OCI-LY7 (cell line): ENCODE measurements around the gene GLRX5. TPM values are rescaled to one million over a fixed set of nuclear protein-coding genes. Genes with fewer than 3 reads are reported as not detected.

ENCODE experiments used
- BruUV-seq: library from RNA; stranded (reverse); fragments of 400-500 nt; replicated peaks from 2 replicates; lab custom pipeline; 2021; lab: Mats Ljungman, UMichigan
- CTCF ChIA-PET: fragments of 300-600 bp; sonication (Branson Sonifier 250); formaldehyde crosslinking; loops from one replicate; lab custom pipeline; 2022; ENCODE audit warnings: antibody characterized with exemption; ENCODE audit not compliant: unreplicated experiment; lab: Charles Lee
- POLR2A ChIA-PET: fragments of 300-600 bp; sonication (Branson Sonifier 250); formaldehyde crosslinking; loops from one replicate; lab custom pipeline; 2022; ENCODE audit warnings: antibody characterized with exemption; lab: Charles Lee
- DNase-seq: peaks from one replicate; pipeline ENCODE4 v3.0.0-alpha.2; 2015; ENCODE audit warnings: low spot score
- H2AFZ ChIP-seq: fragments of 200-600 bp; sonication (generic), shearing (Covaris generic); 2 replicates; pipeline ENCODE4 v1.6.1; 2014; ENCODE audit warnings: mild to moderate bottlenecking, antibody characterized with exemption, low read length, moderate library complexity
- H3K27ac ChIP-seq: fragments of 200-600 bp; sonication (generic); 2 replicates; pipeline ENCODE4 v1.5.1; 2014; ENCODE audit warnings: mixed run types, low read depth, mild to moderate bottlenecking, moderate library complexity, low read length, inconsistent platforms; ENCODE audit not compliant: poor library complexity, severe bottlenecking
- H3K36me3 ChIP-seq: fragments of 200-600 bp; sonication (generic); 2 replicates; pipeline ENCODE4 v1.6.1; 2014; ENCODE audit warnings: mild to moderate bottlenecking, antibody characterized with exemption, low read length, moderate library complexity, mixed read lengths; ENCODE audit not compliant: insufficient read depth
- H3K4me1 ChIP-seq: fragments of 200-600 bp; sonication (generic); 2 replicates; pipeline ENCODE4 v1.5.1; 2014; ENCODE audit warnings: mild to moderate bottlenecking, low read length; ENCODE audit not compliant: insufficient read depth, poor library complexity, severe bottlenecking
- H3K4me2 ChIP-seq: fragments of 200-600 bp; sonication (generic); 2 replicates; pipeline ENCODE4 v1.6.1; 2014; ENCODE audit warnings: mild to moderate bottlenecking, low read length
- H3K4me3 ChIP-seq: fragments of 200-600 bp; sonication (generic); 2 replicates; pipeline ENCODE4 v1.5.1; 2014; ENCODE audit warnings: mild to moderate bottlenecking, low read depth, low read length; ENCODE audit not compliant: poor library complexity, severe bottlenecking
- H3K79me2 ChIP-seq: fragments of 200-600 bp; sonication (generic); 2 replicates; pipeline ENCODE4 v1.6.1; 2016; ENCODE audit warnings: low read depth, mild to moderate bottlenecking, low read length, moderate library complexity, mixed read lengths; ENCODE audit not compliant: insufficient read depth
- H3K9me2 ChIP-seq: fragments of 200-600 bp; sonication (generic); 2 replicates; pipeline ENCODE4 v1.6.1; 2016; ENCODE audit warnings: mild to moderate bottlenecking, low read length, mixed read lengths; ENCODE audit not compliant: insufficient read depth
- H3K9me3 ChIP-seq: fragments of 200-600 bp; sonication (generic); 2 replicates; pipeline ENCODE4 v1.6.1; 2014; ENCODE audit warnings: mild to moderate bottlenecking, mixed run types, low read length, mixed read lengths
- H4K20me1 ChIP-seq: fragments of 200-600 bp; sonication (generic); 2 replicates; pipeline ENCODE4 v1.6.1; 2014; ENCODE audit warnings: mild to moderate bottlenecking, antibody characterized with exemption, low read length, moderate library complexity, mixed read lengths; ENCODE audit not compliant: insufficient read depth
- EZH2phosphoT487 ChIP-seq: fragments of 200-600 bp; sonication (generic); IDR thresholded peaks from 2 replicates; pipeline ENCODE4 v1.6.1; 2018; ENCODE audit warnings: low read depth, borderline replicate concordance, mild to moderate bottlenecking, mixed run types, antibody characterized with exemption, low read length, moderate library complexity, mixed read lengths
- intact Hi-C: fragments of 100-400 bp; cut with micrococcal nuclease; formaldehyde crosslinking; loops from one replicate; pipeline ENCODE4 v1.10.0; 2022; ENCODE audit not compliant: unreplicated experiment
- total RNA-seq, 2 experiments: library from RNA; depleted of rRNA in 1 of 2; stranded (reverse); fragments of >200 nt in 1 of 2; shearing (Covaris generic) in 1 of 2; gene quantifications; 2 replicates each; pipeline ENCODE4 v1.2.3, GENCODE V29; 2014 to 2022
- TF ChIP-seq, protein P1 (sequence below): fragments of 200-600 bp; sonication (generic); conservative IDR thresholded peaks from 2 replicates; pipeline ENCODE4 v1.5.1; 2014; ENCODE audit warnings: mild to moderate bottlenecking, antibody characterized with exemption, low read length, moderate library complexity, mixed read lengths

GLRX5 gene
- total RNA-seq, 2 experiments from 2014 or later = 68.2 to 78.4 TPM

DNA sequence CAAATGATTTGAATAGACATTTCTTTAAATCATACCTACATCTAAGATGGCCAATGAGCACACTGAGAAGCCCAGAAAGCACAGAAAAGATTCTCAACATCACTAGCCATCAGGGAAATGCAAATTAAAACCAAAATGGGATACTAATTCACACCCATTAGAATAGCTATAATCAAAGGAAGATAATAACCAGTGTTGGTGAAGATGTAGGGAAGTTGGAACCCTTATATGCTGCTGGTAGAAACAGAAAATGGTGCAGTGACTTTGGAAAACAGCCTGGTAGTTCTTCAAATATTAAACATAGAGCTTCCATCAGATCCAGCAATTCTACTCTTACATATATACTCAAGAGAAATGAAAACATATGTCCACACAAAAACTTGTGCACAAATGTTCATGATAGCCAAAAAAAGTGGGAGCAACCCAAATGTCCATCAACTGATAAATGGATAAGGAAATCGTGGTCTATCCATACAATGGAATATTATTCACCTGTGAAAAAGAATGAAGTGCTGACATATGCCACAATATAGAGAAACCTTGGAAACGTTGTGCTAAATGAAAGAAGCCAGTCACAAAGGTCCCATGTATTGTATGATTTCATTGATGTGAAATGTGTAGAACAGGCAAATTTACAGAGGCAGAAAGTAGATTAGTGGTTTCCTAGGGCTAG lies 42.8 kb upstream of the GLRX5 start:
- Histone ChIP-seq H3K4me1 (peaks cover 68% of the 10 kb centered on the region), H3K79me2 (peaks cover 15% of the 10 kb centered on the region; the same call in 1 of the 2 replicates), H4K20me1 (no peaks in the 10 kb centered on the region), H3K27ac (no peak overlapping the region), H3K4me2 (no peak overlapping the region), H3K36me3 (peaks cover 16% of the 10 kb centered on the region; the same call in 1 of the 2 replicates), H3K9me2 (no peaks in the 10 kb centered on the region), H3K9me3 (peaks cover 10% of the 10 kb centered on the region; the same call in 1 of the 2 replicates), H2AFZ (no peak overlapping the region), H3K4me3 (no peak overlapping the region)
- DNase-seq = no peak
- POLR2A ChIA-PET = interaction anchor here (1.1 to 1.4 kb wide), 2 partner anchors 9 to 47 kb away, joined by 3 to 4 read pairs; no protein-coding TSS in a partner anchor
- BruUV-seq = no TSS peak
- CTCF ChIA-PET = no interaction called here
- no peak for TF ChIP-seq EZH2phosphoT487
- TF ChIP-seq, protein P1, sequence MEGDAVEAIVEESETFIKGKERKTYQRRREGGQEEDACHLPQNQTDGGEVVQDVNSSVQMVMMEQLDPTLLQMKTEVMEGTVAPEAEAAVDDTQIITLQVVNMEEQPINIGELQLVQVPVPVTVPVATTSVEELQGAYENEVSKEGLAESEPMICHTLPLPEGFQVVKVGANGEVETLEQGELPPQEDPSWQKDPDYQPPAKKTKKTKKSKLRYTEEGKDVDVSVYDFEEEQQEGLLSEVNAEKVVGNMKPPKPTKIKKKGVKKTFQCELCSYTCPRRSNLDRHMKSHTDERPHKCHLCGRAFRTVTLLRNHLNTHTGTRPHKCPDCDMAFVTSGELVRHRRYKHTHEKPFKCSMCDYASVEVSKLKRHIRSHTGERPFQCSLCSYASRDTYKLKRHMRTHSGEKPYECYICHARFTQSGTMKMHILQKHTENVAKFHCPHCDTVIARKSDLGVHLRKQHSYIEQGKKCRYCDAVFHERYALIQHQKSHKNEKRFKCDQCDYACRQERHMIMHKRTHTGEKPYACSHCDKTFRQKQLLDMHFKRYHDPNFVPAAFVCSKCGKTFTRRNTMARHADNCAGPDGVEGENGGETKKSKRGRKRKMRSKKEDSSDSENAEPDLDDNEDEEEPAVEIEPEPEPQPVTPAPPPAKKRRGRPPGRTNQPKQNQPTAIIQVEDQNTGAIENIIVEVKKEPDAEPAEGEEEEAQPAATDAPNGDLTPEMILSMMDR = no peak
- intact Hi-C loops = no loop called here

- Histone ChIP-seq H4K20me1 (no peaks in the 10 kb centered on the region), H3K4me3 (no peak overlapping the region), H2AFZ (no peak overlapping the region), H3K4me2 (no peak overlapping the region), H3K79me2 (peaks cover 10% of the 10 kb centered on the region; the same call in 1 of the 2 replicates), H3K27ac (no peak overlapping the region), H3K4me1 (peaks cover 70% of the 10 kb centered on the region), H3K9me2 (no peaks in the 10 kb centered on the region), H3K36me3 (peaks cover 16% of the 10 kb centered on the region; the same call in 1 of the 2 replicates), H3K9me3 (peaks cover 10% of the 10 kb centered on the region; the same call in 1 of the 2 replicates)
- intact Hi-C loops = no loop called here
- no peak for DNase-seq
- BruUV-seq = no TSS peak
- ChIA-PET POLR2A (interaction anchor here (0.7 to 1.4 kb wide), 7 partner anchors 15 to 49 kb away, joined by 3 to 5 read pairs (median 4); no protein-coding TSS in a partner anchor), CTCF (no interaction called here)
- TF ChIP-seq, protein P1 = no peak
- no peak for TF ChIP-seq EZH2phosphoT487
These were observed 41.3 kb upstream of the GLRX5 start for GRCh38 chr14:95493503-95493902.

- H3K4me2 ChIP-seq = no peak overlapping the region
- H3K9me3 ChIP-seq = peaks cover 10% of the 10 kb centered on the region; the same call in 1 of the 2 replicates
- intact Hi-C loops = no loop called here
- H3K4me1 ChIP-seq = peaks cover 70% of the 10 kb centered on the region
- H3K4me3 ChIP-seq = no peak overlapping the region
- H2AFZ ChIP-seq = no peak overlapping the region
- POLR2A ChIA-PET = interaction anchor here (0.7 to 1.2 kb wide), 6 partner anchors 10 to 30 kb away, joined by 3 to 5 read pairs (median 4); no protein-coding TSS in a partner anchor
- no TSS peak for BruUV-seq
- no peaks in the 10 kb centered on the region for H4K20me1 ChIP-seq
- H3K79me2 ChIP-seq = peaks cover 9% of the 10 kb centered on the region; the same call in 1 of the 2 replicates
- CTCF ChIA-PET = no interaction called here
- no peak for DNase-seq
- TF ChIP-seq EZH2phosphoT487 = no peak
- TF ChIP-seq, protein P1 = no peak
- H3K27ac ChIP-seq = no peak overlapping the region
- peaks cover 16% of the 10 kb centered on the region; the same call in 1 of the 2 replicates for H3K36me3 ChIP-seq
- no peaks in the 10 kb centered on the region for H3K9me2 ChIP-seq
These were observed 40.9 kb upstream of the GLRX5 start for GRCh38 chr14:95493976-95494375.
